ENCODE data around the gene ZNF714.

Gene ZNF714

GRCh38 chr19:21148681-21149080 lies 66.7 kb downstream of the ZNF714 start:
- no peak overlapping the region for H3K4me3 ChIP-seq (ENCODE audit: low read depth, low read length)
- H3K9me3 ChIP-seq = no peaks in the 10 kb centered on the region
- H3K36me3 ChIP-seq = peaks cover 53% of the 10 kb centered on the region
- no peak for TF ChIP-seq CTCF (IDR thresholded peaks at IDR 0.05; ENCODE audit: low read depth, low read length)
- H3K4me1 ChIP-seq = no peaks in the 10 kb centered on the region
- H3K27me3 ChIP-seq = no peaks in the 10 kb centered on the region
- no peak for DNase-seq

- no peak for TF ChIP-seq CTCF (IDR thresholded peaks at IDR 0.05; ENCODE audit: low read depth, low read length)
- Histone ChIP-seq H3K36me3 (peaks cover 51% of the 10 kb centered on the region), H3K9me3 (no peaks in the 10 kb centered on the region), H3K4me1 (no peaks in the 10 kb centered on the region), H3K4me3 (ENCODE audit: low read depth, low read length) (no peak overlapping the region), H3K27me3 (no peaks in the 10 kb centered on the region)
- no peak for DNase-seq
These were observed 67.9 kb downstream of the ZNF714 start for GRCh38 chr19:21149877-21150276.

- no peak for DNase-seq
- no peaks in the 10 kb centered on the region for H3K27me3 ChIP-seq
- no peak overlapping the region for H3K4me3 ChIP-seq (ENCODE audit: low read depth, low read length)
- H3K36me3 ChIP-seq = peaks cover 47% of the 10 kb centered on the region
- H3K9me3 ChIP-seq = no peaks in the 10 kb centered on the region
- no peaks in the 10 kb centered on the region for H3K4me1 ChIP-seq
- TF ChIP-seq CTCF (IDR thresholded peaks at IDR 0.05; ENCODE audit: low read depth, low read length) = no peak
These were observed 69.5 kb downstream of the ZNF714 start for GRCh38 chr19:21151460-21151859.

GRCh38 chr19:21158523-21159135 lies 76.6 kb downstream of the ZNF714 start:
- Histone ChIP-seq H3K4me3 (ENCODE audit: low read depth, low read length) (no peak overlapping the region), H3K27me3 (no peaks in the 10 kb centered on the region), H3K9me3 (no peaks in the 10 kb centered on the region; the same call in 1 of the 2 replicates), H3K4me1 (no peaks in the 10 kb centered on the region), H3K36me3 (peaks cover 19% of the 10 kb centered on the region)
- no peak for DNase-seq
- TF ChIP-seq CTCF (IDR thresholded peaks at IDR 0.05; ENCODE audit: low read depth, low read length) = no peak

GRCh38 chr19:21164541-21164940 lies 82.5 kb downstream of the ZNF714 start:
- TF ChIP-seq CTCF (IDR thresholded peaks at IDR 0.05; ENCODE audit: low read depth, low read length) = no peak
- Histone ChIP-seq H3K27me3 (no peaks in the 10 kb centered on the region), H3K36me3 (peaks cover 26% of the 10 kb centered on the region), H3K4me1 (no peaks in the 10 kb centered on the region), H3K9me3 (no peaks in the 10 kb centered on the region; the same call in 1 of the 2 replicates), H3K4me3 (ENCODE audit: low read depth, low read length) (no peak overlapping the region)
- DNase-seq = no peak

GRCh38 chr19:21166436-21166835 lies 84.4 kb downstream of the ZNF714 start:
- H3K9me3 ChIP-seq = no peaks in the 10 kb centered on the region; the same call in 1 of the 2 replicates
- H3K36me3 ChIP-seq = peaks cover 17% of the 10 kb centered on the region
- H3K4me3 ChIP-seq (ENCODE audit: low read depth, low read length) = no peak overlapping the region
- no peaks in the 10 kb centered on the region for H3K27me3 ChIP-seq
- H3K4me1 ChIP-seq = no peaks in the 10 kb centered on the region
- no peak for TF ChIP-seq CTCF (IDR thresholded peaks at IDR 0.05; ENCODE audit: low read depth, low read length)
- no peak for DNase-seq
